GM06990 (cell line): ENCODE data around the gene BMP7.

Experiments used
- DNase-seq: peaks from one replicate; pipeline ENCODE4 v3.0.0-alpha.2; 2011; ENCODE audit not compliant: insufficient read length; ENCODE audit errors: extremely low read depth
- H3K27me3 ChIP-seq: replicated peaks from 2 replicates; pipeline ENCODE4 v1.6.0; 2011; ENCODE audit warnings: low read length; ENCODE audit not compliant: control insufficient read depth, insufficient read depth
- H3K36me3 ChIP-seq: 2 replicates; pipeline ENCODE4 v1.5.1; 2011; ENCODE audit warnings: low read length; ENCODE audit not compliant: control insufficient read depth, insufficient read depth
- H3K4me3 ChIP-seq: replicated peaks from 2 replicates; pipeline ENCODE4 v1.5.1; 2011; ENCODE audit warnings: low read depth, mild to moderate bottlenecking, control low read depth, low read length
- TF ChIP-seq, protein P1 (sequence below): IDR thresholded peaks from 2 replicates; pipeline ENCODE4 v1.5.1; 2011; ENCODE audit warnings: low read length, control low read depth, mild to moderate bottlenecking, inconsistent platforms; ENCODE audit not compliant: insufficient read depth, poor library complexity, severe bottlenecking

Gene BMP7

DNA sequence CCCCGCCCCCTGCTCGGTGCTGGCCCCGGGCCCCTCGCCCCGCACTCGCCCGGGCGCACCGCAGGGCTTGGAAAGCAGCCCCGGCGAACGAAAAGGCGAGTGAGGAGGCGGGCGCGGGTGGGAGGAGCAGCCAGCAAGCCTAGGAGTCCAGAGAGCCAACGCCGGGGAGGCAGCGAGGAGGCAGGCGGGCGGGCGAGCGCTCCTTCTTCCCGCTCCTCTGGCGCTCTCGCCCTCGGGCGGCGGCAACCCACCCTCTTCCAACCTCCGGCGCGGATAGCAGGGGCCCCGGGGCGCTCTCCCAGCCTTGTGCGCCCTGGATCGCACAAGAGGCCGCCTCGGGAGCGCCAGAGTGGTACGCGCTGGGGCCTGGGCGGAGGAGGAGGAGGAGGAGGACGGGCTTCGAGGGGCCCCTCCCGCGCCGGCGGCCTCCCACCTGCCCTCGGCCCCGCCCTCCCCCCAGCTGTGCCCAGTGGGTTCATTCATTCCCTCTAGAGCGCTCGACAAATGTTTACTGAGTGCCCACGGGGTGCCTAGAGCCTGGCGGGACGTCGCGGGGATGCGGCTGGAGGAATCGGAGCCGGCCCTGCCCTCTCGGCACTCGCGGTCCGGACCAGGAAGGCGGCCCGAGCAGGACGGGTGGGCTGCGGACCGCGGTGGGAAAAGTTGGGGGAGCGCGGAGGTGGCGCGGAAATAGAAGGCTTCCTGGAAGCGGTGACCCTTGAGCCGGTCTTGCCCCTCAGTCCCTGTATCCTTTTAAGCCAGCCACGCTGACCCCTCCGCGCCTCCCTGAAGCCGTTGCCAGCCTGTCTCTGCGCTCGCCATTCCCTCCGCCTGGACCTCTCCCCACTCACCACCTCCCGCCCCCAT is at the start of gene BMP7:
Gene BMP7, minus strand, starts transcription at position 351 of the 867 bp plus-strand sequence. CDS start 519 bp downstream, outside the sequence.
- Histone ChIP-seq H3K27me3 (peaks cover 2% of the 10 kb centered on the region), H3K36me3 (no peaks in the 10 kb centered on the region), H3K4me3 (no peak within 1 kb of the TSS)
- no peak for DNase-seq
- TF ChIP-seq, protein P1, sequence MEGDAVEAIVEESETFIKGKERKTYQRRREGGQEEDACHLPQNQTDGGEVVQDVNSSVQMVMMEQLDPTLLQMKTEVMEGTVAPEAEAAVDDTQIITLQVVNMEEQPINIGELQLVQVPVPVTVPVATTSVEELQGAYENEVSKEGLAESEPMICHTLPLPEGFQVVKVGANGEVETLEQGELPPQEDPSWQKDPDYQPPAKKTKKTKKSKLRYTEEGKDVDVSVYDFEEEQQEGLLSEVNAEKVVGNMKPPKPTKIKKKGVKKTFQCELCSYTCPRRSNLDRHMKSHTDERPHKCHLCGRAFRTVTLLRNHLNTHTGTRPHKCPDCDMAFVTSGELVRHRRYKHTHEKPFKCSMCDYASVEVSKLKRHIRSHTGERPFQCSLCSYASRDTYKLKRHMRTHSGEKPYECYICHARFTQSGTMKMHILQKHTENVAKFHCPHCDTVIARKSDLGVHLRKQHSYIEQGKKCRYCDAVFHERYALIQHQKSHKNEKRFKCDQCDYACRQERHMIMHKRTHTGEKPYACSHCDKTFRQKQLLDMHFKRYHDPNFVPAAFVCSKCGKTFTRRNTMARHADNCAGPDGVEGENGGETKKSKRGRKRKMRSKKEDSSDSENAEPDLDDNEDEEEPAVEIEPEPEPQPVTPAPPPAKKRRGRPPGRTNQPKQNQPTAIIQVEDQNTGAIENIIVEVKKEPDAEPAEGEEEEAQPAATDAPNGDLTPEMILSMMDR: no peak

DNA sequence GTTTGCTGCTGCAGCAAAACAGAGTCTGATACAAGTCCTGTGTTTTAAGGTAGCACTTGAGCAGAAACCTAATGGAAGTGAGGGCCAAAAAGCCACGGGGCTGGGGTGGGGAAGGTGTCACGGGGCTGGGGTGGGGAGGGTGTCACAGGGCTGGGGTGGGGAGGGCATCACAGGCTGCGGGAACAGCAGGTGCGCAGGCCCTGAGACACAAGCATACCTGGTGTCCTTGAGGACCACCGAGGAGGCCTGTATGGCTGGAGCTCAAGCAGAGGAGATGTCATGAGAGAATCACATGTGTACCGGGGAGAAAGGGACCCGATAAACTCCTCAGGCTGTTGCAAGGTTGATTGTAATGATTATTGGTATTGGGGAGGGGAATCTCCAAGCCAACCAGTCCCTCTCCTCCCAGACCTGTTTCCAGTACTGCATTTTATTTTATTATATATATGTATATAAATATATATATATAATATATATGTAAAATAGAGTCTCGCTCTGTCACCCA is 49.6 kb upstream of the BMP7 start:
- TF ChIP-seq, protein P1: no peak
- DNase-seq: no peak
- no peaks in the 10 kb centered on the region for H3K36me3 ChIP-seq
- H3K4me3 ChIP-seq: no peak overlapping the region
- no peaks in the 10 kb centered on the region; the same call in none of the 2 replicates for H3K27me3 ChIP-seq

DNA sequence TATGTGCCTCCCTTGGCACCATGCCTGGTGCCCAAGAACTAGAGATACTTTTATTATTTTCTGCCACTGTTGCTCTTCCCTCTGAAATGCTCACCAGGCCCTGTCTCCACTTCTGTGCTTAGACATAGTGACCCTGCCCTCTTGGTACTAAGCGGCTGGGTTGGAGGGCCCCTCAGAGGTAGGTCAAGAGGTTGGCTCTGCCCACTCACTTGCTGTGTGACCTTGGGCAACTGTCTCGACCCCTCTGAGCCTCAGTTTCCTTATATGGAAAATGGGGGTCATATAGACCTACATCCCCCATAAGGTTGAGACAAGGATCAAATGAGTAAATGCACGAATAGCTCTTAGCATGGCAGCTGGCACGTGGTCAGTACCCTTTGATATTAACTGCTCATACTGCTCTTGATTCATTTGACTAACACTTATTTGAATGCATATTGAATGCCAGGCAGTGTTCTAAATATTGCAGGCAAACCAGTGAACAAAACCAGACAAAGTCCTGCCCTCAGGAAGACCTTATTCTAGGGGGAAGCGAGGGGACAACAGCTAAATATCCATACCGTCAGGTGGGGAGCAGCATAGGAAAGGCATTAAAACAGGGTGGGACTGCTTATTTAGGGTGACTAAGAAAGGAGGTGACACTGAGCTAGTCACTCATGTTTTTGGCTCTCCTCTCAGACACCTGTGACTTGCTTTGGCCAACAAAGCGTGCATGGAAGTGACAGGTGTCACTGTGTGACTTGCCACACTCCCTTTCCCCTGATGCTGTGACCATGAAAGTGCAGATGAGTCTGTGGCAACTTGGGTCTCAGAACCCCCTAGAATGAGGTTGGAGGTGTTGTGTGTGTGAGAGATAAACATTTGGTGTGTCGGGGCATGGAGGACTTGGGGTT is 48.9 kb upstream of the BMP7 start:
- Histone ChIP-seq H3K27me3 (no peaks in the 10 kb centered on the region; the same call in none of the 2 replicates), H3K4me3 (no peak overlapping the region), H3K36me3 (no peaks in the 10 kb centered on the region)
- DNase-seq: no peak
- TF ChIP-seq, protein P1: no peak

GRCh38 chr20:57313951-57314350 is 47.5 kb upstream of the BMP7 start:
- TF ChIP-seq, protein P1: no peak
- no peak for DNase-seq
- H3K27me3 ChIP-seq: no peaks in the 10 kb centered on the region; the same call in none of the 2 replicates
- H3K4me3 ChIP-seq: no peak overlapping the region
- no peaks in the 10 kb centered on the region for H3K36me3 ChIP-seq

- TF ChIP-seq, protein P1: no peak
- H3K4me3 ChIP-seq: no peak overlapping the region
- no peaks in the 10 kb centered on the region for H3K36me3 ChIP-seq
- no peaks in the 10 kb centered on the region; the same call in none of the 2 replicates for H3K27me3 ChIP-seq
- DNase-seq: no peak
Measured at GRCh38 chr20:57313230-57313629, 46.8 kb upstream of the BMP7 start.
